Heart right ventricle (tissue), 16 donors: ENCODE data around the gene LRRC46. TPM values are rescaled to one million over a fixed set of nuclear protein-coding genes. Genes with fewer than 3 reads are reported as not detected.

Source experiments
- ATAC-seq, 8 donors: fragments of 200-7000 bp; cut with Tn5 transposase; one replicate each; pipeline ENCODE4 v1.9.1; 2020; ENCODE audit warnings: mild to moderate bottlenecking in 8 of 8, moderate library complexity in 8 of 8, moderate number of reproducible peaks in 1 of 8
- DNase-seq, 2 donors: peaks; one replicate each; pipeline ENCODE4 v3.0.0-alpha.2; 2020
- H3K27ac ChIP-seq, 10 donors: fragments of 200-600 bp; sonication (generic) in 2 of 10; one replicate each; pipeline versions ENCODE4 v1.5.0 to v1.8.0; 2020 to 2022; ENCODE audit warnings: mild to moderate bottlenecking in 3 of 10
- H3K27me3 ChIP-seq, 7 donors: fragments of 200-600 bp; one replicate each; pipeline ENCODE4 v1.8.0; 2021 to 2022; ENCODE audit warnings: mild to moderate bottlenecking in 2 of 7
- H3K36me3 ChIP-seq, 9 donors: fragments of 200-600 bp; sonication (generic) in 1 of 9; one replicate each; pipeline versions ENCODE4 v1.5.0 to v1.8.0; 2020 to 2022; ENCODE audit warnings: mild to moderate bottlenecking in 2 of 9
- H3K4me1 ChIP-seq, 9 donors: fragments of 200-600 bp; sonication (generic) in 1 of 9; one replicate each; pipeline versions ENCODE4 v1.5.0 to v1.8.0; 2020 to 2022; ENCODE audit warnings: mild to moderate bottlenecking in 4 of 9
- H3K4me3 ChIP-seq, 10 donors: fragments of 200-600 bp; sonication (generic) in 2 of 10; one replicate each; pipeline versions ENCODE4 v1.5.0 to v1.8.0; 2020 to 2022; ENCODE audit warnings: mild to moderate bottlenecking in 7 of 10, moderate library complexity in 2 of 10
- H3K9me3 ChIP-seq, 11 donors: fragments of 200-600 bp in 10 of 11; sonication (generic) in 2 of 11; one replicate each; pipeline versions ENCODE4 v1.5.0 to v1.8.0; 2013 to 2022; ENCODE audit warnings: mild to moderate bottlenecking in 2 of 11, control low read depth in 1 of 11, moderate library complexity in 1 of 11
- WGBS, 2 donors: extraction: QIAGEN DNeasy Blood & Tissue Kit; methylation state at CpG; one replicate each; pipeline ENCODE4 v1.1.7; 2013; ENCODE audit warnings: inconsistent platforms in 1 of 2; 5-methylcytosine and 5-hydroxymethylcytosine counted together
- intact Hi-C, 10 donors: fragments of 100-400 bp; cut with DNase I; formaldehyde crosslinking; loops; one replicate each; pipeline versions ENCODE4 v1.11.1 to v1.14.2; 2022
- polyA plus RNA-seq, 2 donors: library from polyadenylated mRNA; stranded (reverse); fragments of 200-250 nt; gene quantifications; one replicate each; pipeline ENCODE4 v1.2.3, GENCODE V29; 2013
- total RNA-seq, 10 donors: library from RNA; stranded (reverse); fragmentation: NEBNext Ultra II Directional in 3 of 10; extraction: Animal tissue kit (Norgen Biotek cat#: 25700) in 3 of 10; gene quantifications; one replicate each; pipeline versions ENCODE4 v1.2.1 to v1.2.4, GENCODE V29; 2021 to 2023
- TF ChIP-seq, protein P1 (sequence below), 9 donors: fragments of 200-600 bp; sonication (generic) in 2 of 9; IDR thresholded peaks; one replicate each; pipeline versions ENCODE4 v1.5.0 to v1.8.0; 2021 to 2022; ENCODE audit warnings: antibody characterized with exemption in 9 of 9, mild to moderate bottlenecking in 5 of 9, moderate library complexity in 1 of 9
- donor health status: Arrhythmogenic right ventricular cardiomyopathy.
- donor health status: ischemic (EF 13 %, LVEDD 7.1; RV severe dilation, severe dysfunction).
- donor health status: healthy with polysubstance abuse.
- donor health status: DM: no; HTN: yes; CAD: no.
- donor health status: DM: no; HTN: no; CAD: no.
- donor health status: ischemic (EF 25% LVEDD 6.9; RV normal size, moderate dysfunction).
- donor health status: ischemic (EF 25% LVEDD 5.7; RV mildly dilated, moderate dysfunction).
- donor health status: healthy.
- donor health status: DM: yes; HTN: yes; CAD: no.
- donor health status: Ischemic cardiomyopathy.
- donor health status: ischemic (EF 35%, LVEDD 5.7; RV mildly dilated, moderate dysfunction).
- donor health status: nonischemic (EF 11% LVEDD 7.7; RV severe dilation, severe dysfunction).
- donor health status: DM: yes; HTN: yes; CAD: no.
- donor health status: PGD.
- donor health status: ischemic (EF 29% LVEDD 5.4; RV normal size, mild dysfunction).
- donor health status: nonischemic (EF 23%, LVEDD 6.1; RV moderate dilation, normal function).

LRRC46 gene
- total and polyA plus RNA-seq, 12 donors: 0.14 to 0.95 (median 0.34) TPM; not detected in 3

DNA sequence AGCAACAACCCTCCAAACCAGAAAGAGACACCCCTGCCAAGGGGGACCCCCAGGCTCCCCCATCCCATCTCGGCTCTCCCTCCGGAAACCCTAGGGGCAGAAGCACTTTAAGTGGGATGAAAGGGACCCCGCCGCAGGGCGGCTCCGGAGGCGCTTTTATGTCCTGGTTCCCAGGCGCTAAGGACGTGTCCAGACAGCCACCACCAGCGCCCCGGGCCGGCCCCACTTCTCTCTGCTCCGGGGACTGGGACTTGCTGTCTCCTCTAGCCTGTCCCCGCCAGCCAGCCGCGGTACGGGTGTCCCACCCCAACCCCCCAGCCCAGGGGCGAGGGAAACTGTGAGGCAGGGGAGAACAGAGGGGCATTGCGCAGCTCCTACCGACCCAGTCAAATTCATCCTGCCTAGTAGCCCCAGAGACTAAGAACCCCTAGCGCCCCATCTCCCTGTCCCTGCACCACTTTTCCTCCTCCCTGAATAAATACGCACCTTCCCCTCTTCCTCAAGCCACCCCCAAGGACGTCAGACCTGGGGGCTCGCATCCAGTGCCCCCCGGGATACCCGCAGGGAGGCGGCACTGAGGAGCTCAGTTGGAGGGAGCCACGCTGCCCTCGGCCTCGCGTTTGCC is 15.4 kb downstream of the LRRC46 start:
- H3K27me3 ChIP-seq: peaks cover 18 to 79% (median 66%) of the 10 kb centered on the region in 7 donors
- H3K4me1 ChIP-seq: peaks cover 5 to 37% (median 13%) of the 10 kb centered on the region in 9 donors
- H3K4me3 ChIP-seq: no peak overlapping the region
- no peak for DNase-seq
- H3K27ac ChIP-seq: no peak overlapping the region
- H3K9me3 ChIP-seq: no peaks in the 10 kb centered on the region
- 18 to 25% methylated on average over 30 to 31 of the region's 31 CpGs for WGBS, 2 donors
- TF ChIP-seq, protein P1, sequence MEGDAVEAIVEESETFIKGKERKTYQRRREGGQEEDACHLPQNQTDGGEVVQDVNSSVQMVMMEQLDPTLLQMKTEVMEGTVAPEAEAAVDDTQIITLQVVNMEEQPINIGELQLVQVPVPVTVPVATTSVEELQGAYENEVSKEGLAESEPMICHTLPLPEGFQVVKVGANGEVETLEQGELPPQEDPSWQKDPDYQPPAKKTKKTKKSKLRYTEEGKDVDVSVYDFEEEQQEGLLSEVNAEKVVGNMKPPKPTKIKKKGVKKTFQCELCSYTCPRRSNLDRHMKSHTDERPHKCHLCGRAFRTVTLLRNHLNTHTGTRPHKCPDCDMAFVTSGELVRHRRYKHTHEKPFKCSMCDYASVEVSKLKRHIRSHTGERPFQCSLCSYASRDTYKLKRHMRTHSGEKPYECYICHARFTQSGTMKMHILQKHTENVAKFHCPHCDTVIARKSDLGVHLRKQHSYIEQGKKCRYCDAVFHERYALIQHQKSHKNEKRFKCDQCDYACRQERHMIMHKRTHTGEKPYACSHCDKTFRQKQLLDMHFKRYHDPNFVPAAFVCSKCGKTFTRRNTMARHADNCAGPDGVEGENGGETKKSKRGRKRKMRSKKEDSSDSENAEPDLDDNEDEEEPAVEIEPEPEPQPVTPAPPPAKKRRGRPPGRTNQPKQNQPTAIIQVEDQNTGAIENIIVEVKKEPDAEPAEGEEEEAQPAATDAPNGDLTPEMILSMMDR (IDR thresholded peaks at IDR 0.05): no peak
- no peaks in the 10 kb centered on the region for H3K36me3 ChIP-seq
- ATAC-seq: no peak
- intact Hi-C loops: loop anchor here in 6 of 10 donors (2.0 to 10.0 kb wide), 6 partner anchors 38 to 170 kb away; partner anchors contain the start of gene PNPO (in 4 of the 6)

DNA sequence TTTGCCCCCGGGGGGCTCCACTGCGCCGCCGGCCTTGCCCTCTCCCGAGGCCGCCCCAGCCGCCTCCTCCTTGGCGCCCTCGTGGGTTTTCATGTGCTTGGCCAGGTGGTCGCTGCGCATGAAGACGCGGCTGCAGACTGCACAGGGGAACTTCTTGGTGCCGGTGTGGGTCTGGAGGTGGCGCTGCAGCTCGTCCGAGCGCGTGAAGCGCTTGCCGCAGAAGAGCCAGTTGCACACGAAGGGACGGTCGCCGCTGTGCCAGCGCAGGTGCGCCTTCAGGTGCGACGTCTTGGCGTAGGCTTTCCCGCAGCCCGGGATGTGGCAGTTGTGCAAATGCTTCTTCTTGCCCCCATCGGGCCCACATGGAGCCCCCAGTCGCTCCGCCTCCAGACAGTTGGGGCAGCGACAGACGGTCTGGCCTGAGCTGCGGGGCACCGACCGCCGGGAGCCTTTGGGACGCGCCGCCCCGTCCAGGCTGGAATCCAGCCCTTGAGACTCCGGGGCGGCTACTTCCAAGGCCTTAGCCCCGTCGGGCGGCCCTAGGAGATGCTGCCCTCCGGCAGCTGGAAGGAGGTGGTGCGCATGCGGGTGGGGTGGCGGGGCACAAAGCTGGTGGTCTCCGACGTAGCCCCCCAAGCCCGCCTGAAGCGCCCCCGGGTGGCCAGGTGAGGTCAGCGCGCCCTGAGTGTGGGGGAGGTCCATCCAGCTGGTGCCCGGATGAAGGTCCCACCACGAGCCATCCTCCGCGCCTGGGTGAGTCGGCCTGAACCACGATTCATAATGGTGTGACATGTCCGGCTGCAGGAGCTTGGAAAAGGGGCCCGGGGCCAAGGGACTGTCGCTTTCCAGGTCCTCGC is 16.1 kb downstream of the LRRC46 start:
- TF ChIP-seq, protein P1 (IDR thresholded peaks at IDR 0.05): peak in 4 of 9 donors; percentile 22 to 39 (median 33)
- H3K36me3 ChIP-seq: no peaks in the 10 kb centered on the region
- WGBS, 2 donors: 28 to 38% methylated on average over 67 to 71 of the region's 71 CpGs
- no peak overlapping the region for H3K27ac ChIP-seq
- H3K27me3 ChIP-seq: peaks cover 25 to 86% (median 73%) of the 10 kb centered on the region in 7 donors
- intact Hi-C loops: loop anchor here in 6 of 10 donors (2.0 to 10.0 kb wide), 6 partner anchors 37 to 170 kb away; partner anchors contain the start of gene PNPO (in 4 of the 6)
- H3K4me1 ChIP-seq: peaks cover 5 to 42% (median 13%) of the 10 kb centered on the region in 9 donors
- no peak for ATAC-seq
- no peak for DNase-seq
- no peaks in the 10 kb centered on the region for H3K9me3 ChIP-seq
- H3K4me3 ChIP-seq: no peak overlapping the region

DNA sequence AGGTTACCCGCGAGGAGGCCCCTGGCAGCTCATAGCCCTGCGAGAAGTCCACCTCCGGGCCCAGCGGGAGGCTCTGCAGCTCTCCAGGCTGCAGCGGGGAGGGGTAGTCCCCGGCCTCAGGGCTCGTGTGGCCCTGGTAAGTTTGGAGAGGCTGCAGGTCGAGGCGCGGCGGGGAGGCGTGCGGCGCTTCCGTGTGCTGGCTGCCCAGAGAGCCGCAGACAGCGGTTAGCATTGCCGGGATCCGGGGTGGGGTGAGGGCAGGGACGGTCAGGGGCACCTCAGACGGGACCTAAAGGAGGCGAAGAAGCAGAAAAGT is 16.7 kb downstream of the LRRC46 start:
- H3K9me3 ChIP-seq: no peaks in the 10 kb centered on the region
- H3K4me3 ChIP-seq: no peak overlapping the region
- H3K4me1 ChIP-seq: peaks cover 5 to 38% (median 13%) of the 10 kb centered on the region in 9 donors
- H3K36me3 ChIP-seq: no peaks in the 10 kb centered on the region
- H3K27ac ChIP-seq: no peak overlapping the region
- WGBS, 2 donors: 47 to 63% methylated on average over 23 of the region's 23 CpGs
- TF ChIP-seq, protein P1 (IDR thresholded peaks at IDR 0.05): no peak
- DNase-seq: no peak
- ATAC-seq: no peak
- intact Hi-C loops: loop anchor here in 5 of 10 donors (5.0 to 10.0 kb wide), 5 partner anchors 97 to 169 kb away; partner anchors contain the start of gene PNPO (in 4 of the 5)
- peaks cover 27 to 92% (median 79%) of the 10 kb centered on the region in 7 donors for H3K27me3 ChIP-seq

DNA sequence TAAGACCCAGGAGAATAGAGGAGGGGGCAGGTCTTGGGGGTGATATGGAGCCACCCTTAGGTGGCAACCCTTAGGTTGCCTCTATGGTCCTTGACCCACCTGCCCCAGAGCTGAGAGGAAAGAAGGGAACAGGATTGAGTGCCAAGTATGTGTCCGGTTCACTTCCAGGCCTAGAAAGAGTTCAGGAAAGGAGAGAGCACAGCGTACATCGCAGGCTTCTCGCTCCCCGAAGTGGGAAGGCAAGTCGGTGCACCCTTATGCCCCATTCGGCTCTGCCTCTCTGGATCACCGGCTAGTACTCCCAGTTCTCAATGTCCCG is 18.9 kb downstream of the LRRC46 start:
- peaks cover 5 to 39% (median 13%) of the 10 kb centered on the region in 9 donors for H3K4me1 ChIP-seq
- DNase-seq (no peak), ATAC-seq (peak in 1 of 8 donors; percentile 12)
- H3K27me3 ChIP-seq: peaks cover 27 to 100% (median 90%) of the 10 kb centered on the region in 7 donors
- 42 to 48% methylated on average over 9 of the region's 9 CpGs for WGBS, 2 donors
- peak overlapping the region in 1 of 10 donors; percentile 68 for H3K27ac ChIP-seq
- TF ChIP-seq, protein P1 (IDR thresholded peaks at IDR 0.05): no peak
- H3K4me3 ChIP-seq: peak overlapping the region; percentile 6 to 54 (median 45)
- H3K9me3 ChIP-seq: no peaks in the 10 kb centered on the region
- no peaks in the 10 kb centered on the region for H3K36me3 ChIP-seq
- intact Hi-C loops: loop anchor here in 1 of 10 donors (5.0 kb wide), 1 partner anchor 282 kb away; no protein-coding TSS in a partner anchor
